Cardiac ventricle fibroblast (primary cell): ENCODE results near the gene MPHOSPH10. TPM values are rescaled to one million over a fixed set of nuclear protein-coding genes. Genes with fewer than 3 reads are reported as not detected.

ENCODE experiments used
- total RNA-seq: library from RNA; depleted of rRNA; stranded (reverse); fragments of >200 nt; gene quantifications from 2 replicates; pipeline ENCODE4 v1.2.3, GENCODE V29; 2015

The MPHOSPH10 gene
- total RNA-seq, result 20.7 and 21.0 TPM in 2 replicates

GRCh38 chr2:71130152-71130904, at the start of gene MPHOSPH10, which contains the start of gene MCEE:
TSS of gene MPHOSPH10 (plus strand) at chr2:71130634. CDS start at chr2:71130666, 32 bp downstream.
TSS of gene MCEE (minus strand) at chr2:71130229. CDS start at chr2:71130219, 10 bp downstream.

Other genes starting within 250 kb of the MPHOSPH10 start
- 3.7 and 5.1 TPM in 2 replicates for gene VAX2, start 230.1 kb upstream of the MPHOSPH10 start, total RNA-seq
- gene ATP6V1B1, start 194.7 kb upstream of the MPHOSPH10 start, total RNA-seq, result 0.12 and 1.4 TPM in 2 replicates
- gene ANKRD53, start 152.0 kb upstream of the MPHOSPH10 start, total RNA-seq, result 0.39 and 1.5 TPM in 2 replicates
- gene TEX261, start 135.8 kb upstream of the MPHOSPH10 start, total RNA-seq, result 30.7 and 37.8 TPM in 2 replicates
- 46.5 and 72.5 TPM in 2 replicates for gene NAGK, start 62.0 kb upstream of the MPHOSPH10 start, total RNA-seq
- gene MCEE, start 405 bp upstream of the MPHOSPH10 start, total RNA-seq, result 20.6 and 20.8 TPM in 2 replicates
- gene PAIP2B, start 96.5 kb downstream of the MPHOSPH10 start, total RNA-seq, result 0.54 and 1.00 TPM in 2 replicates
- 48.6 and 52.4 TPM in 2 replicates for gene ZNF638, start 201.1 kb downstream of the MPHOSPH10 start, total RNA-seq